H1 (cell line): Measurements from ENCODE around the gene IVL. TPM values are rescaled to one million over a fixed set of nuclear protein-coding genes. Genes with fewer than 3 reads are reported as not detected.

ENCODE experiments used
- POLR2AphosphoS5 ChIP-seq: IDR thresholded peaks from 2 replicates; pipeline ENCODE4 v1.6.1; 2011; ENCODE audit warnings: low read depth, low read length
- RXRA ChIP-seq: IDR thresholded peaks from 2 replicates; pipeline ENCODE4 v1.6.1; 2011; ENCODE audit warnings: low read depth, mild to moderate bottlenecking, low read length, moderate library complexity; ENCODE audit not compliant: insufficient read depth
- SP2 ChIP-seq: IDR thresholded peaks from 2 replicates; pipeline ENCODE4 v1.6.1; 2012; ENCODE audit warnings: mild to moderate bottlenecking, low read length, inconsistent platforms
- SUZ12 ChIP-seq: fragments of 200-600 bp; sonication (generic); IDR thresholded peaks from 2 replicates; pipeline ENCODE4 v1.6.1; 2012; ENCODE audit warnings: mild to moderate bottlenecking, inconsistent platforms, low read length, moderate library complexity, mixed read lengths
- polyA plus RNA-seq, 7 experiments: library from polyadenylated mRNA; depleted of rRNA in 3 of 7; stranded (reverse) in 5 of 7; unstranded in 2 of 7; fragments of >200 nt in 5 of 7; fragments of 200-250 nt in 2 of 7; gene quantifications; 1 replicate in 5 of 7; 2 replicates in 1 of 7; 4 replicates in 1 of 7; pipeline versions ENCODE4 v1.2.1 to v1.2.3, GENCODE V29; 2011 to 2013; ENCODE audit warnings: missing spikeins in 2 of 7, mixed read lengths in 2 of 7
- total RNA-seq: library from RNA; stranded (reverse); fragmentation: NEBNext Ultra II Directional; extraction: Animal tissue kit (Norgen Biotek cat#: 25700); gene quantifications from 2 replicates; pipeline ENCODE4 v1.2.1, GENCODE V29; 2021
- TF ChIP-seq, protein P1 (sequence below): IDR thresholded peaks from 2 replicates; pipeline ENCODE4 v1.6.1; 2011; ENCODE audit warnings: low read depth, mild to moderate bottlenecking, low read length; ENCODE audit not compliant: insufficient read depth
- TF ChIP-seq, protein P2 (sequence below), 3 experiments: IDR thresholded peaks; 1 replicate in 2 of 3; 2 replicates in 1 of 3; pipeline versions ENCODE4 v1.5.1 to v1.6.1; 2011; ENCODE audit warnings: low read length in 3 of 3, mild to moderate bottlenecking in 3 of 3, inconsistent platforms in 2 of 3, low read depth in 1 of 3, moderate library complexity in 1 of 3; ENCODE audit not compliant: insufficient read depth in 1 of 3; ENCODE audit errors: control extremely low read depth in 1 of 3
- TF ChIP-seq, protein P3 (sequence below): fragments of 300-600 bp; sonication (generic); IDR thresholded peaks from 2 replicates; pipeline ENCODE4 v1.7.1; 2012; ENCODE audit warnings: low read length, moderate library complexity, mild to moderate bottlenecking, inconsistent platforms; ENCODE audit not compliant: insufficient replicate concordance

The IVL gene
- total and polyA plus RNA-seq, 2 of the 8 experiments (the other 6 are each of a cell fraction or from before 2014, with no cell fraction given), result not detected

DNA sequence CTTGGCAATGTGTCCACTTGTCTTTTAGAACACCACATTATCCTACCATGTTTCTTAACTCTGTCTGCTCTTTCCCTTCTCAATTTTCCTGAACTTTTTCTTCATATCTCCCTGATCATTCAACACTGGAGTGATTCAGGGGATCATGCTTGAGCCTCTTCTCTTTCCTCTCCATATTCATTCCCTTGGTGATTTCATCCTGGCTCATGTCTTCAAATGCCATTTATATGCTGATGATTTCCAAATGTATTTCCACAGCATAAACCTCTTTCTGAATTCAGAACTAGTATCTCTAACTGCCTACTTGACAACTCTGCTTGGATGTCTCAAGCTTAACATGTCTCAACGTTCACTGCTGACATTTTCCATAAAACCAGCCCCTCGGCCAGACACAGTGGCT, 8.5 kb upstream of the IVL start (continued):
- TF ChIP-seq, protein P1, sequence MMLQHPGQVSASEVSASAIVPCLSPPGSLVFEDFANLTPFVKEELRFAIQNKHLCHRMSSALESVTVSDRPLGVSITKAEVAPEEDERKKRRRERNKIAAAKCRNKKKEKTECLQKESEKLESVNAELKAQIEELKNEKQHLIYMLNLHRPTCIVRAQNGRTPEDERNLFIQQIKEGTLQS, result no peak
- TF ChIP-seq, protein P2, sequence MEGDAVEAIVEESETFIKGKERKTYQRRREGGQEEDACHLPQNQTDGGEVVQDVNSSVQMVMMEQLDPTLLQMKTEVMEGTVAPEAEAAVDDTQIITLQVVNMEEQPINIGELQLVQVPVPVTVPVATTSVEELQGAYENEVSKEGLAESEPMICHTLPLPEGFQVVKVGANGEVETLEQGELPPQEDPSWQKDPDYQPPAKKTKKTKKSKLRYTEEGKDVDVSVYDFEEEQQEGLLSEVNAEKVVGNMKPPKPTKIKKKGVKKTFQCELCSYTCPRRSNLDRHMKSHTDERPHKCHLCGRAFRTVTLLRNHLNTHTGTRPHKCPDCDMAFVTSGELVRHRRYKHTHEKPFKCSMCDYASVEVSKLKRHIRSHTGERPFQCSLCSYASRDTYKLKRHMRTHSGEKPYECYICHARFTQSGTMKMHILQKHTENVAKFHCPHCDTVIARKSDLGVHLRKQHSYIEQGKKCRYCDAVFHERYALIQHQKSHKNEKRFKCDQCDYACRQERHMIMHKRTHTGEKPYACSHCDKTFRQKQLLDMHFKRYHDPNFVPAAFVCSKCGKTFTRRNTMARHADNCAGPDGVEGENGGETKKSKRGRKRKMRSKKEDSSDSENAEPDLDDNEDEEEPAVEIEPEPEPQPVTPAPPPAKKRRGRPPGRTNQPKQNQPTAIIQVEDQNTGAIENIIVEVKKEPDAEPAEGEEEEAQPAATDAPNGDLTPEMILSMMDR (IDR thresholded peaks at IDR 0.05; ENCODE audit: control extremely low read depth in 1 of 3, insufficient read depth in 1 of 3, low read depth in 1 of 3, low read length in 3 of 3), result no peak
- TF ChIP-seq RXRA (no peak), SUZ12 (no peak), SP2 (no peak), POLR2AphosphoS5 (no peak)
- TF ChIP-seq, protein P3, sequence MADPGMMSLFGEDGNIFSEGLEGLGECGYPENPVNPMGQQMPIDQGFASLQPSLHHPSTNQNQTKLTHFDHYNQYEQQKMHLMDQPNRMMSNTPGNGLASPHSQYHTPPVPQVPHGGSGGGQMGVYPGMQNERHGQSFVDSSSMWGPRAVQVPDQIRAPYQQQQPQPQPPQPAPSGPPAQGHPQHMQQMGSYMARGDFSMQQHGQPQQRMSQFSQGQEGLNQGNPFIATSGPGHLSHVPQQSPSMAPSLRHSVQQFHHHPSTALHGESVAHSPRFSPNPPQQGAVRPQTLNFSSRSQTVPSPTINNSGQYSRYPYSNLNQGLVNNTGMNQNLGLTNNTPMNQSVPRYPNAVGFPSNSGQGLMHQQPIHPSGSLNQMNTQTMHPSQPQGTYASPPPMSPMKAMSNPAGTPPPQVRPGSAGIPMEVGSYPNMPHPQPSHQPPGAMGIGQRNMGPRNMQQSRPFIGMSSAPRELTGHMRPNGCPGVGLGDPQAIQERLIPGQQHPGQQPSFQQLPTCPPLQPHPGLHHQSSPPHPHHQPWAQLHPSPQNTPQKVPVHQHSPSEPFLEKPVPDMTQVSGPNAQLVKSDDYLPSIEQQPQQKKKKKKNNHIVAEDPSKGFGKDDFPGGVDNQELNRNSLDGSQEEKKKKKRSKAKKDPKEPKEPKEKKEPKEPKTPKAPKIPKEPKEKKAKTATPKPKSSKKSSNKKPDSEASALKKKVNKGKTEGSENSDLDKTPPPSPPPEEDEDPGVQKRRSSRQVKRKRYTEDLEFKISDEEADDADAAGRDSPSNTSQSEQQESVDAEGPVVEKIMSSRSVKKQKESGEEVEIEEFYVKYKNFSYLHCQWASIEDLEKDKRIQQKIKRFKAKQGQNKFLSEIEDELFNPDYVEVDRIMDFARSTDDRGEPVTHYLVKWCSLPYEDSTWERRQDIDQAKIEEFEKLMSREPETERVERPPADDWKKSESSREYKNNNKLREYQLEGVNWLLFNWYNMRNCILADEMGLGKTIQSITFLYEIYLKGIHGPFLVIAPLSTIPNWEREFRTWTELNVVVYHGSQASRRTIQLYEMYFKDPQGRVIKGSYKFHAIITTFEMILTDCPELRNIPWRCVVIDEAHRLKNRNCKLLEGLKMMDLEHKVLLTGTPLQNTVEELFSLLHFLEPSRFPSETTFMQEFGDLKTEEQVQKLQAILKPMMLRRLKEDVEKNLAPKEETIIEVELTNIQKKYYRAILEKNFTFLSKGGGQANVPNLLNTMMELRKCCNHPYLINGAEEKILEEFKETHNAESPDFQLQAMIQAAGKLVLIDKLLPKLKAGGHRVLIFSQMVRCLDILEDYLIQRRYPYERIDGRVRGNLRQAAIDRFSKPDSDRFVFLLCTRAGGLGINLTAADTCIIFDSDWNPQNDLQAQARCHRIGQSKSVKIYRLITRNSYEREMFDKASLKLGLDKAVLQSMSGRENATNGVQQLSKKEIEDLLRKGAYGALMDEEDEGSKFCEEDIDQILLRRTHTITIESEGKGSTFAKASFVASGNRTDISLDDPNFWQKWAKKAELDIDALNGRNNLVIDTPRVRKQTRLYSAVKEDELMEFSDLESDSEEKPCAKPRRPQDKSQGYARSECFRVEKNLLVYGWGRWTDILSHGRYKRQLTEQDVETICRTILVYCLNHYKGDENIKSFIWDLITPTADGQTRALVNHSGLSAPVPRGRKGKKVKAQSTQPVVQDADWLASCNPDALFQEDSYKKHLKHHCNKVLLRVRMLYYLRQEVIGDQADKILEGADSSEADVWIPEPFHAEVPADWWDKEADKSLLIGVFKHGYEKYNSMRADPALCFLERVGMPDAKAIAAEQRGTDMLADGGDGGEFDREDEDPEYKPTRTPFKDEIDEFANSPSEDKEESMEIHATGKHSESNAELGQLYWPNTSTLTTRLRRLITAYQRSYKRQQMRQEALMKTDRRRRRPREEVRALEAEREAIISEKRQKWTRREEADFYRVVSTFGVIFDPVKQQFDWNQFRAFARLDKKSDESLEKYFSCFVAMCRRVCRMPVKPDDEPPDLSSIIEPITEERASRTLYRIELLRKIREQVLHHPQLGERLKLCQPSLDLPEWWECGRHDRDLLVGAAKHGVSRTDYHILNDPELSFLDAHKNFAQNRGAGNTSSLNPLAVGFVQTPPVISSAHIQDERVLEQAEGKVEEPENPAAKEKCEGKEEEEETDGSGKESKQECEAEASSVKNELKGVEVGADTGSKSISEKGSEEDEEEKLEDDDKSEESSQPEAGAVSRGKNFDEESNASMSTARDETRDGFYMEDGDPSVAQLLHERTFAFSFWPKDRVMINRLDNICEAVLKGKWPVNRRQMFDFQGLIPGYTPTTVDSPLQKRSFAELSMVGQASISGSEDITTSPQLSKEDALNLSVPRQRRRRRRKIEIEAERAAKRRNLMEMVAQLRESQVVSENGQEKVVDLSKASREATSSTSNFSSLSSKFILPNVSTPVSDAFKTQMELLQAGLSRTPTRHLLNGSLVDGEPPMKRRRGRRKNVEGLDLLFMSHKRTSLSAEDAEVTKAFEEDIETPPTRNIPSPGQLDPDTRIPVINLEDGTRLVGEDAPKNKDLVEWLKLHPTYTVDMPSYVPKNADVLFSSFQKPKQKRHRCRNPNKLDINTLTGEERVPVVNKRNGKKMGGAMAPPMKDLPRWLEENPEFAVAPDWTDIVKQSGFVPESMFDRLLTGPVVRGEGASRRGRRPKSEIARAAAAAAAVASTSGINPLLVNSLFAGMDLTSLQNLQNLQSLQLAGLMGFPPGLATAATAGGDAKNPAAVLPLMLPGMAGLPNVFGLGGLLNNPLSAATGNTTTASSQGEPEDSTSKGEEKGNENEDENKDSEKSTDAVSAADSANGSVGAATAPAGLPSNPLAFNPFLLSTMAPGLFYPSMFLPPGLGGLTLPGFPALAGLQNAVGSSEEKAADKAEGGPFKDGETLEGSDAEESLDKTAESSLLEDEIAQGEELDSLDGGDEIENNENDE, result no peak
